Adrenal gland (tissue), 5 donors: ENCODE results near the gene ACHE.

Source experiments
- CTCF ChIP-seq, 6 experiments: fragments of 450-650 bp in 4 of 6; fragments of 200-600 bp in 2 of 6; sonication (generic) in 1 of 6; IDR thresholded peaks; 1 replicate in 5 of 6; 2 replicates in 1 of 6; pipeline versions ENCODE4 v1.5.1 to v1.8.0; 2016 to 2021; ENCODE audit warnings: antibody characterized with exemption in 6 of 6, mild to moderate bottlenecking in 2 of 6, moderate library complexity in 1 of 6
- POLR2A ChIP-seq, 2 donors: fragments of 450-650 bp; IDR thresholded peaks; one replicate each; pipeline ENCODE4 v1.6.1; 2017; ENCODE audit warnings: antibody characterized with exemption in 2 of 2, mild to moderate bottlenecking in 2 of 2, moderate library complexity in 1 of 2
- donor health status: DM: no; HTN: no; CAD: no.

GRCh38 chr7:100879685-100880261 is 15.9 kb downstream of the ACHE start:
- TF ChIP-seq CTCF (IDR thresholded peaks at IDR 0.05) (no peak), POLR2A (IDR thresholded peaks at IDR 0.05) (no peak)
